Stimulated activated CD8-positive, alpha-beta memory T cell treated with anti-CD3 and anti-CD28 coated beads, Interleukin-15, amount 100 ng/mL, for 4 hours (primary cell): Measurements from ENCODE around the gene GPATCH8.
"Not testable (repeated sequence)": the region's sequence is repeated elsewhere in the genome, so short reads cannot be mapped to it uniquely, and the experiment has no call there.

Experiments
- DNase-seq, 2 donors: peaks; one replicate each; pipeline ENCODE4 v3.0.0-alpha.2; 2020; ENCODE audit warnings: low read depth in 2 of 2

The GPATCH8 gene

DNA sequence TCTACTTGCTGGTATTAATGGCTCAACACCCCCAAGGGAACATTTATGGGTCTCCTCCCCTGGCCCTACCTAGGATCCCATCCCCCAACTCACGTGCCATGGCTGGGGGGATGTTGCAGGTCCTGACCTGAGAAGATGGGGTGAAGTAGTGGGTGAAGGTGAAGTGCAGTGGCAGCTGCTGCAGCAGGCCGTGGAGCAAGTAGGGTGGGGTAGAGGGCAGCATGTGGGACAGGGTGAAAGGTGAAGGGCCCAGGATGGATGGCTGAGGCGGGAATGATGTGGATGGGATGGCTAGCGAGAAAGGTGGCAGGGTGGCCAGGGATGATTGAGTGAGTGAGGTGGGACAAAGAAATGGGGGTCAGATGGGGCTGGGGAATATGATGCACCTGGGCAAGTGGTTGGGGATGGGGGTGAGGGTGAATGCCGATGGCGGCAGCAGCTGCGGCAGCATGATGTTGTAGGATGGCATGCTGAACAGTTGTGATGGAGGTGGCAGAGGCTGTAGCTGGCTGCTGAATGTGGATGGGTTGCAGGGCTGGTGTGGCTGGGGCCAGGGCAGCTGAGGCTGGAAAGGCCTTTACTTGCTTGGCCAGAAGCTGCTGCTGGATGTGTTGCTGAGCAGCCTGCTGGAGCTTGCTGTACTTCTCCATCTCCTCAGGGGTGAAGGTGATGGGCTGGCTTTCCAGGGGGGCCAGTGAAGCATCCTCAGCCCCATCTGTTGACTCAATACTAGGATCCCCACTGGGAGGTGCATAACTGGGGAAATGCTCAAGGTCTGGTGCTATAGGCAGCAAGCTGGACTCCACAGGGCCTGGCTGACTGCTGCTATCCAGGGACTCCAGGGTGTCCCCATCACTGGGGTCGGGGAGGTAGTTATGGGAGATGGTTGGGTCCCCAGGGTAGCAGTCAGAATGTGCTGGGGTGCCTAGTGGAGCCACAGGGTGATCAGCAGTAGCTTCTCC, 105.4 kb downstream of the GPATCH8 start:
- no peak for DNase-seq

- DNase-seq: no peak
Measured at GRCh38 chr17:44396946-44397345, 106.3 kb downstream of the GPATCH8 start.

- DNase-seq: no peak
Measured at GRCh38 chr17:44394833-44395232, 108.4 kb downstream of the GPATCH8 start.

- not testable (repeated sequence) for DNase-seq
Measured at GRCh38 chr17:44394112-44394511, 109.1 kb downstream of the GPATCH8 start.

GRCh38 chr17:44390250-44390870, 112.8 kb downstream of the GPATCH8 start:
- no peak for DNase-seq

DNA sequence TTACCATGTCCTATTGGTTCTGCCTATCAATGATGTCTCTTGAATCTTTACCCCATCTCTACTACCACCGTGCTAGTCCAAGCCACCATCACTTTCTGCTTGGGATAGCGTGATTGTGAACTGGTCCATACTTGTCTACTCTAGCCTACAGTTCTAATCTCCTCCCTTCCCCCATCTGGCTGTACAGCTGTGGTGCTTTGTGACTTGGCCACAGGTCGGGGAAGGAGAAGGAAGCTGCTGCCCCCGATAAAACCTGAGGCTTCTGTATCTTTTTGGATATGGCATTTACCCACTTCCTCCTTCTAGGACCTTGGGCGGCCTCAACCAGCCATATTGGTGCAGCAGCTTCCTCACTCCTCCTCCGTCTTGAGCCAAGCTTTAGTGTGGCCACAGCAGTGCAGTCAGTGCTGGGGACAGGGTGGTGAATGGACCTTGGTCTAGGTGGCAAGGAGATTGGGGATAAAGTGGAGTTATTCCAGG, 113.4 kb downstream of the GPATCH8 start:
- no peak for DNase-seq

DNA sequence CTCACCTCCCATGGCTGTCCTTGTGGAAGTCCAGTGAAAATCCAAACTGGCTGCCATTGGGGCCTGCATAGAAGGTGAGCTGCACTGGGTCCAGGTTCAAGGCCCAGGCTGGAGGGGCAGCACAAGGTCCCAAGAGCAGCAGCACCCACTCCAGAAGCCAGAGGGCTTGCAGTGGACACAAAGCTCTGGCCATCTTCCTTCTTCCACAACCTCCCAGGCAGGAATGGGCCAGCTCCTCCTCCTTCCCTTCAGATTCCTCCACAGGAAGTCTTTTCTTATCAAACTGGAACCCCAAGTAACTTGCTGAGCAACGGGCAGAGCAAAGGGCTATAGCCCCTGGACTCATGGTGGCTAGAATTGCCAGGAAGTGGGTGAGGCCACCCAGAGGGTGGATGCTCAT, 113.9 kb downstream of the GPATCH8 start, which contains the start of gene ITGA2B:
TSS of gene ITGA2B (minus strand) at position 369 of the 400 bp plus-strand sequence. CDS start at position 193, 176 bp downstream.
- no peak for DNase-seq

- no peak for DNase-seq
Measured at GRCh38 chr17:44387804-44388203, 115.4 kb downstream of the GPATCH8 start.

- DNase-seq: no peak
Measured at GRCh38 chr17:44386182-44386525, 117.1 kb downstream of the GPATCH8 start.

GRCh38 chr17:44385287-44386181, 117.7 kb downstream of the GPATCH8 start:
- DNase-seq: peak; percentile 68 to 77

- DNase-seq: no peak
Measured at GRCh38 chr17:44384823-44385286, 118.4 kb downstream of the GPATCH8 start.

GRCh38 chr17:44384281-44384822, 118.9 kb downstream of the GPATCH8 start:
- no peak for DNase-seq

DNA sequence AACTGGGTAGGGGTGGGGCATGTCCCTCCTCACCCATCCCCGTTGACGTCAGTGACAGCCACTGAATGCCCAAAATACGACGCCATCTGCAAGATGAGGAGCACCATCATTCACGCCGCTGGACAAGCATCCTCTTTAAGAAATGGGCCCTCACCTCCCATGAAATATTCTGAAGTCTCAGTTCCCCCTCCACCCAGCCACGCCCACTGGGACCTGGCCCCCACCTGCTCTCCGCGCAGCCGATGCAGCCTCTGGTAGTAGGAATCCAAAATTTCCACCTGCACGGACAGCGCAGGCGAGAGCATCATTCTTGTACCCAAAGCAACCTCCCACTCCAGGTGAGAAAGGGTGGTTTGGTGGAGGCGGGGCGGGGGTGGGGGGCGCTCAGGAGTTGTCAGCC, 119.3 kb downstream of the GPATCH8 start:
- no peak for DNase-seq

DNA sequence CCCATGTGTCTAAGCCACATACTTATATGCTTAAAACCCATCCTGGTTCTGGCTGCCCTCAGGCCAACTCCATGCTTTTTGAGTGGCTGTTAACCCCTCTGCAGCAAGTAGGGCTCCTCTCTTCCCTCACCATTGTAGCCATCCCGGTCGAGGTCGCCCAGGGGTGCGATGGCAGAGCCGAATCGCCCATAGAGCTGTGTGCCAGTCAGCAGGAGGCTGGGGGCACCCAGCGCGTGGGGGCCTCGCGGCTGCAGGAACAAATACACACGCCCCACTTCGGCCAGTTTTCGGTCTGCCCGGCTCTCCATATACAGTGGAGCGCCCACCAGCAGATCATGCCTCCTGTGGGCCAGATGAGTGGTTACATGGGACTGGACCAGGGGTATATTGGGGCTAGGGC, 119.8 kb downstream of the GPATCH8 start:
- no peak for DNase-seq

- no peak for DNase-seq
Measured at GRCh38 chr17:44382917-44383316, 120.3 kb downstream of the GPATCH8 start.

- DNase-seq: no peak
Measured at GRCh38 chr17:44381810-44382305, 121.3 kb downstream of the GPATCH8 start.

DNA sequence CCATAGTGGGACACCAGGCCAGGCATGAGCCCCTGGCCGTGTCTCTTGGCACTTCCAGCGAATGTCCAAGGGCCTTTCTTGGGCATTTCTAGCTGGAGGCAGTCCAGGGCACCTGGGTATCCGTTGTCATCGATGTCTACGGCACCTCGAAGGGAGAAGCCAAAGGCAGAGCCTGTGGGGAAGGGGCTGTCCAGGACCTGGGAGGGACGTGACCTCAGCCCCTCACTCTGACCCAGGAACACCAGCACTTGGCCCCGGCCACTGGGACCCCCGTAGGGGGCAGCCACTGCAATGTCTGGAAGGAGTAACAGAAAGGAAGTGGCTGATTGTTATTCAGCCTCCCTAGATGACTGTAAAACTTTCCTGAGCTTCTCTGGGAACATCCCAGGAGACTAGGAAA, 122.4 kb downstream of the GPATCH8 start:
- no peak for DNase-seq

DNA sequence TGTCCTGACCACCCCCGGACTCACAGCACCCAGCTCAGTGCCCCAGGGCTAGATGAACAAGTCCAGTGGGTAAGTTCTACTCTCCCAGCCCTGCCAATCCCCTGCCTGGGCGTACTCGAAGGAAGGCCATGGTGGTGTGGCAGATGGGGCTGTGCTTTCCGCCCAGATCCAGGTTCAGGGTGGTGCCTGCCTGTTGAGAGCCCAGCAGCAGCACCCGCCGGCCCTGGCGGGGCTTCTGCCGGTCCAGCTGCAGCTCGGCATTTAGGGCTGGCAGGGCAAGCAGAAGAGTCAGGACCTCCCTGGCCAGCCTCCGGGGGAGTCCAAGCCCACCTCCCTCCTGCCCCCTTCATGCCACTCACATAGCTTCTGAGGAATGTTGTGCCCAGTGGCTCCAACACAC, 123.3 kb downstream of the GPATCH8 start:
- DNase-seq: no peak

GRCh38 chr17:44378171-44378705, 125.0 kb downstream of the GPATCH8 start:
- DNase-seq: no peak

DNA sequence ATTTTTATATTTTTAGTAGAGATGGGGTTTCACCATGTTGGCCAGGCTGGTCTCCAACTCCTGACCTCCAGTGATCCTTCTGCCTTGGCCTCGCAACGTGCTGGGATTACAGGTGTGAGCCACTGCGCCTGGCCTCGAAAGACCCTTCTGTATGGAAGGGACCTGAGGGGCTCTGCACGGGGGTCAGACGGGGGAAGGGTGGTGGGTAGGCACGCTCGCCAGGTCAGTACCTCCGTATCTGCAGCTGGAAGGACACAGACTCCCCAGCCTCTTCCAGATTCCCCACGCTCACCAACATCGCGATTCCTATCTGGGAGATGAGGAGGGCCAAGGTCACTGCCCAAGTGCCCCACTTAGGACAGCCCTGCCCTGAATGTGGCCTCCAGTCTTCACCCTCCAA, 126.4 kb downstream of the GPATCH8 start:
- no peak for DNase-seq

- no peak for DNase-seq
Measured at GRCh38 chr17:44376124-44376523, 127.1 kb downstream of the GPATCH8 start.
